ENCODE measurements around the gene BUB3. TPM values are rescaled to one million over a fixed set of nuclear protein-coding genes. Genes with fewer than 3 reads are reported as not detected.

BUB3 gene
- total and polyA plus RNA-seq, 2 of the 4 experiments (the other 2 are of a cell fraction): 215 to 384 TPM

DNA sequence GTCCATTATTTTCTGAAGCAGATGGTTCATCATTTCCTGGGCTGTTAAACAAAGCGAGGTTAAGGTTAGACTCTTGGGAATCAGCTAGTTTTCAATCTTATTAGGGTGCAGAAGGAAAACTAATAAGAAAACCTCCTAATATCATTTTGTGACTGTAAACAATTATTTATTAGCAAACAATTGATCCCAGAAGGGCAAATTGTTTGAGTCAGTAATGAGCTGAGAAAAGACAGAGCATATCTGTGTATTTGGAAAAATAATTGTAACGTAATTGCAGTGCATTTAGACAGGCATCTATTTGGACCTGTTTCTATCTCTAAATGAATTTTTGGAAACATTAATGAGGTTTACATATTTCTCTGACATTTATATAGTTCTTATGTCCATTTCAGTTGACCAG, 10.1 kb downstream of the BUB3 start:
- Histone ChIP-seq H3K27me3 (ENCODE audit: control insufficient read depth, insufficient read depth, low read length) (no peaks in the 10 kb centered on the region), H4K91ac (ENCODE audit: insufficient read depth, low read depth, low read length) (no peak overlapping the region), H3K9ac (ENCODE audit: low read depth, low read length) (no peak overlapping the region), H2AK5ac (ENCODE audit: low read depth, low read length) (no peak overlapping the region), H4K5ac (ENCODE audit: low read depth, low read length) (no peak overlapping the region), H2BK15ac (ENCODE audit: low read depth, low read length) (no peak overlapping the region), H2BK120ac (ENCODE audit: low read depth, low read length) (no peak overlapping the region), H3K9me1 (ENCODE audit: insufficient read depth, low read length) (0 out of 2 replicates have a peak, but pooled peaks cover 1% of the 10 kb centered on the region), H3K79me1 (ENCODE audit: low read depth in 1 of 2, low read length in 2 of 2) (peaks cover 39 to 40% of the 10 kb centered on the region in 2 experiments), H3K4me1 (ENCODE audit: control insufficient read depth, insufficient read depth, low read length) (no peaks in the 10 kb centered on the region), H3K18ac (ENCODE audit: low read depth, low read length) (no peak overlapping the region), H4K8ac (ENCODE audit: low read depth in 2 of 2, low read length in 2 of 2) (no peak overlapping the region), H3K9me3 (ENCODE audit: control insufficient read depth, insufficient read depth, low read length) (no peaks in the 10 kb centered on the region), H3K23ac (ENCODE audit: low read depth, low read length) (no peak overlapping the region), H3K4ac (ENCODE audit: low read depth, low read length) (no peak overlapping the region), H3K27ac (ENCODE audit: insufficient read depth, low read length) (no peak overlapping the region), H3K36me3 (ENCODE audit: control insufficient read depth, insufficient read depth, low read length) (peaks cover 26% of the 10 kb centered on the region), H3K4me3 (ENCODE audit: insufficient read depth, low read depth, low read length) (no peak overlapping the region), H2BK5ac (ENCODE audit: low read depth, low read length, poor library complexity, severe bottlenecking) (no peak overlapping the region), H3K14ac (replicated peaks; ENCODE audit: low read depth, low read length) (no peak overlapping the region), H2AK9ac (replicated peaks; ENCODE audit: low read depth, low read length, poor library complexity) (no peak overlapping the region), H3K56ac (ENCODE audit: extremely low read depth, insufficient read depth, low read length) (no peak overlapping the region), H2BK20ac (ENCODE audit: low read depth, low read length) (no peak overlapping the region), H2AFZ (replicated peaks; ENCODE audit: low read length, poor library complexity) (no peak overlapping the region), H4K20me1 (ENCODE audit: insufficient read depth, low read length) (peaks cover 8% of the 10 kb centered on the region), H3K4me2 (ENCODE audit: low read depth, low read length) (no peak overlapping the region)
- TF ChIP-seq CHD1 (IDR thresholded peaks at IDR 0.05; ENCODE audit: low read depth, low read length) (no peak), MAZ (IDR thresholded peaks at IDR 0.05; ENCODE audit: borderline replicate concordance, low read depth, low read length) (no peak), BHLHE40 (IDR thresholded peaks at IDR 0.05; ENCODE audit: low read depth, low read length) (no peak), RCOR1 (IDR thresholded peaks at IDR 0.05; ENCODE audit: insufficient replicate concordance, low read length) (no peak), POLR2A (IDR thresholded peaks at IDR 0.05; ENCODE audit: low read depth, low read length) (no peak), RAD21 (IDR thresholded peaks at IDR 0.05; ENCODE audit: low read length) (no peak), NFE2L2 (IDR thresholded peaks at IDR 0.05; ENCODE audit: low read depth, low read length) (no peak), MXI1 (IDR thresholded peaks at IDR 0.05; ENCODE audit: borderline replicate concordance, low read depth, low read length) (no peak), SMC3 (IDR thresholded peaks at IDR 0.05; ENCODE audit: low read depth, low read length) (no peak), FOS (IDR thresholded peaks at IDR 0.05; ENCODE audit: low read depth, low read length) (no peak), MAFK (IDR thresholded peaks at IDR 0.05; ENCODE audit: low read depth, low read length) (no peak), RFX5 (IDR thresholded peaks at IDR 0.05; ENCODE audit: low read depth, low read length) (no peak), CEBPB (IDR thresholded peaks at IDR 0.05; ENCODE audit: low read depth, low read length) (no peak)
- TF ChIP-seq, protein P1, sequence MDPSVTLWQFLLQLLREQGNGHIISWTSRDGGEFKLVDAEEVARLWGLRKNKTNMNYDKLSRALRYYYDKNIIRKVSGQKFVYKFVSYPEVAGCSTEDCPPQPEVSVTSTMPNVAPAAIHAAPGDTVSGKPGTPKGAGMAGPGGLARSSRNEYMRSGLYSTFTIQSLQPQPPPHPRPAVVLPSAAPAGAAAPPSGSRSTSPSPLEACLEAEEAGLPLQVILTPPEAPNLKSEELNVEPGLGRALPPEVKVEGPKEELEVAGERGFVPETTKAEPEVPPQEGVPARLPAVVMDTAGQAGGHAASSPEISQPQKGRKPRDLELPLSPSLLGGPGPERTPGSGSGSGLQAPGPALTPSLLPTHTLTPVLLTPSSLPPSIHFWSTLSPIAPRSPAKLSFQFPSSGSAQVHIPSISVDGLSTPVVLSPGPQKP (IDR thresholded peaks at IDR 0.05; ENCODE audit: borderline replicate concordance, low read depth, low read length): no peak
- TF ChIP-seq, protein P2, sequence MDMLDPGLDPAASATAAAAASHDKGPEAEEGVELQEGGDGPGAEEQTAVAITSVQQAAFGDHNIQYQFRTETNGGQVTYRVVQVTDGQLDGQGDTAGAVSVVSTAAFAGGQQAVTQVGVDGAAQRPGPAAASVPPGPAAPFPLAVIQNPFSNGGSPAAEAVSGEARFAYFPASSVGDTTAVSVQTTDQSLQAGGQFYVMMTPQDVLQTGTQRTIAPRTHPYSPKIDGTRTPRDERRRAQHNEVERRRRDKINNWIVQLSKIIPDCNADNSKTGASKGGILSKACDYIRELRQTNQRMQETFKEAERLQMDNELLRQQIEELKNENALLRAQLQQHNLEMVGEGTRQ (IDR thresholded peaks at IDR 0.05; ENCODE audit: low read depth, low read length): no peak
- TF ChIP-seq, protein P3, sequence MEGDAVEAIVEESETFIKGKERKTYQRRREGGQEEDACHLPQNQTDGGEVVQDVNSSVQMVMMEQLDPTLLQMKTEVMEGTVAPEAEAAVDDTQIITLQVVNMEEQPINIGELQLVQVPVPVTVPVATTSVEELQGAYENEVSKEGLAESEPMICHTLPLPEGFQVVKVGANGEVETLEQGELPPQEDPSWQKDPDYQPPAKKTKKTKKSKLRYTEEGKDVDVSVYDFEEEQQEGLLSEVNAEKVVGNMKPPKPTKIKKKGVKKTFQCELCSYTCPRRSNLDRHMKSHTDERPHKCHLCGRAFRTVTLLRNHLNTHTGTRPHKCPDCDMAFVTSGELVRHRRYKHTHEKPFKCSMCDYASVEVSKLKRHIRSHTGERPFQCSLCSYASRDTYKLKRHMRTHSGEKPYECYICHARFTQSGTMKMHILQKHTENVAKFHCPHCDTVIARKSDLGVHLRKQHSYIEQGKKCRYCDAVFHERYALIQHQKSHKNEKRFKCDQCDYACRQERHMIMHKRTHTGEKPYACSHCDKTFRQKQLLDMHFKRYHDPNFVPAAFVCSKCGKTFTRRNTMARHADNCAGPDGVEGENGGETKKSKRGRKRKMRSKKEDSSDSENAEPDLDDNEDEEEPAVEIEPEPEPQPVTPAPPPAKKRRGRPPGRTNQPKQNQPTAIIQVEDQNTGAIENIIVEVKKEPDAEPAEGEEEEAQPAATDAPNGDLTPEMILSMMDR (conservative IDR thresholded peaks at IDR 0.05; ENCODE audit: low read depth, low read length): no peak
- ChIA-PET POLR2A (ENCODE audit: unreplicated experiment) (no interaction called here), CTCF (no interaction called here)
- in situ Hi-C loops (cut with MboI; ENCODE audit: low sequenced_read_pairs) (loop anchor here (25.0 kb wide), 2 partner anchors 302 to 1027 kb away; no protein-coding TSS in a partner anchor), dilution Hi-C loops (cut with HindIII; ENCODE audit: low sequenced_read_pairs, unreplicated experiment) (no loop called here), intact Hi-C loops (cut with micrococcal nuclease) (no loop called here)
- no CpG with 5 or more reads among the region's 2 CpGs for WGBS, 2 experiments (ENCODE audit: extremely low coverage in 2 of 2, insufficient read length in 1 of 2)
- BruUV-seq (replicated peaks): TSS peak; percentile 57
- DNase-seq: no peak
- no peak for ATAC-seq (ENCODE audit: low read depth)

All from IMR-90 (cell line).